Ovary (tissue), 9 donors: Measurements from ENCODE around the gene RPS25. TPM values are rescaled to one million over a fixed set of nuclear protein-coding genes. Genes with fewer than 3 reads are reported as not detected.

Source experiments
- DNase-seq, 5 donors: peaks; one replicate each; pipeline ENCODE4 v3.0.0-alpha.2; 2019 to 2020
- H3K27ac ChIP-seq, 2 donors: fragments of 200-600 bp; one replicate each; pipeline versions ENCODE4 v1.5.1 to v1.8.0; 2019 to 2022
- H3K27me3 ChIP-seq: fragments of 200-600 bp; one replicate; pipeline ENCODE4 v1.8.0; 2022
- H3K36me3 ChIP-seq: fragments of 200-600 bp; sonication (generic); one replicate; pipeline ENCODE4 v1.5.1; 2019
- H3K4me1 ChIP-seq: one replicate; pipeline ENCODE4 v1.8.1; 2013; ENCODE audit warnings: mild to moderate bottlenecking, moderate library complexity; ENCODE audit not compliant: insufficient read depth
- H3K4me3 ChIP-seq: fragments of 200-600 bp; sonication (generic); one replicate; pipeline ENCODE4 v1.5.1; 2017
- H3K9me3 ChIP-seq, 2 donors: fragments of 200-600 bp in 1 of 2; sonication (generic) in 1 of 2; one replicate each; pipeline versions ENCODE4 v1.5.1 to v1.8.1; 2013 to 2019; ENCODE audit warnings: mild to moderate bottlenecking in 1 of 2, moderate library complexity in 1 of 2
- CTCF ChIP-seq, 3 donors: fragments of 450-650 bp in 2 of 3; fragments of 200-600 bp in 1 of 3; IDR thresholded peaks; one replicate each; pipeline versions ENCODE4 v1.5.1 to v1.8.0; 2016 to 2022; ENCODE audit warnings: antibody characterized with exemption in 3 of 3, mild to moderate bottlenecking in 1 of 3
- EP300 ChIP-seq: sonication (generic); formaldehyde crosslinking; IDR thresholded peaks from one replicate; pipeline ENCODE4 v1.6.1; 2017; ENCODE audit warnings: antibody characterized with exemption
- POLR2A ChIP-seq: fragments of 450-650 bp; IDR thresholded peaks from one replicate; pipeline ENCODE4 v1.6.1; 2017; ENCODE audit warnings: antibody characterized with exemption, mild to moderate bottlenecking, moderate library complexity
- WGBS, 3 donors: extraction: QIAGEN DNeasy Blood & Tissue Kit in 1 of 3; methylation state at CpG; one replicate each; pipeline versions ENCODE4 v1.1.5 to v1.1.7; 2013 to 2017; 5-methylcytosine and 5-hydroxymethylcytosine counted together
- intact Hi-C, 4 donors: fragments of 100-400 bp; cut with DNase I; formaldehyde crosslinking; loops; one replicate each; pipeline versions ENCODE4 v1.11.0 to v1.15.1; 2022 to 2023
- polyA plus RNA-seq, 2 donors: library from polyadenylated mRNA; stranded (reverse); fragments of 200-250 nt in 1 of 2; fragments of 350-450 nt in 1 of 2; fragmentation: Illumina TruSeq in 1 of 2; extraction: RNeasy Lipid Tissue Mini Kit (QIAGEN cat#74804) in 1 of 2; gene quantifications; one replicate each; pipeline ENCODE4 v1.2.3, GENCODE V29; 2013 to 2014
- total RNA-seq, 7 donors: library from RNA; depleted of rRNA in 2 of 7; stranded (reverse); fragments of >200 nt in 2 of 7; fragmentation: NEBNext Ultra II Directional in 3 of 7; extraction: Animal tissue kit (Norgen Biotek cat#: 25700) in 3 of 7; gene quantifications; one replicate each; pipeline versions ENCODE4 v1.1.0 to v1.2.4, GENCODE V29; 2016 to 2023
- donor health status: DM: no; HTN: no; CAD: no; lungs with moderate emphysema.
- donor health status: DM: no; HTN: no; CAD: no.
- donor health status: Bipolar disorder and iron deficiency.
- donor health status: DM: yes; HTN: yes; CAD: no.
- donor health status: DM: no; HTN: no; CAD: no.
- donor health status: DM: yes; HTN: yes; CAD: no.

RPS25 gene
- total and polyA plus RNA-seq, 9 donors, result 1,999 to 7,045 (median 2,845) TPM

DNA sequence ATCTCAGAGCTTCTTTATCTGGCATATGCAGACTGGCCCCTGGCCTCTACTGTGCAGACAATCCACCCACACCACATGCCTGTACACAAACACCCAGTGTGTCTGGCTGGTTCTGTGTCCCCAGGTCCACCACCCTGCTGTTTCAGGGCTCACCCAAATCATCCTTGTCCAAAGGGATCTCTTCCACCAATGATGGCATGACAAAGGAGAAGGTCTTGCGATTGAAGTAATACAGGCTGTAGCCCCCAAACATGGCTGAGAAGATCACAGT lies 10.9 kb upstream of the RPS25 start:
- WGBS, 3 donors, result 86 to 100% (median 87%) methylated on average over 1 of the region's 1 CpG
- Histone ChIP-seq H3K36me3 (no peaks in the 10 kb centered on the region), H3K9me3 (no peaks in the 10 kb centered on the region), H3K4me1 (peaks cover 2% of the 10 kb centered on the region), H3K4me3 (no peak overlapping the region), H3K27ac (peak overlapping the region in 1 of 2 donors; percentile 68), H3K27me3 (no peaks in the 10 kb centered on the region)
- TF ChIP-seq EP300 (no peak), POLR2A (no peak), CTCF (IDR thresholded peaks at IDR 0.05) (no peak)
- intact Hi-C loops, result no loop called here
- DNase-seq, result no peak

DNA sequence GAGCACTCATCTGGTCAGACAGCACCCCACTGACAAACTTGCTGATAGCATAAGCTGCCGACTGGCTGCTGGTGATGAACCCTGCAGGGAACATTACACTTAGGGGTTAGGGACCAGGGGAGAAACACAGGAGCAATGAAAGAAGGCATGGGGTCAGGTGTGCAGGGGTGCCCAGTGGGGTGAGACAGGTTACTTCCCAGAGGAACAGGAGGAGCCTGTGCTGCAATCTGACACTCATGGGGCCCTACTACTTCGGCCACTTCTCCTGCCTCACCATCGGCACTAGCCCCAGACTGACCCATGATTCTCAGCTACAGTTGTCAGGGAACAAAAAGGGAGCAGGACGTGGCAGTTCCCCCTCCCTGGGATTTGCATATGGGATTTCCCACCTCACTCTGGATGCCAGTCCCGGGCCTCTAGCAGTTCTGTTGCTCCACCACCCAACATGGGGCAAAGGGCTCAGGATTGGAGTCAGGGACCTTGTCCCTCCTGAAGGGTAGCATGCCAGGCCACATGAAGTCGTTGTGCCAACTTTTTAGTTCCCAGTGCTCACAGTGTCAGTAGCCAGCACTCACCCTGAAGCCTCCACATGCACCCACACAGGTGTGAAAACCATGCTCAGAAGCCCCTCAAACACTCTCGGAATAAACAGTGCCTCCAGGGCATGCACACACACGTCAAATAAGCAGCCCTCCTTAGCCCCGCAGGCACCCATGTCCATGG lies 10.4 kb upstream of the RPS25 start:
- WGBS, 3 donors, result 80 to 88% (median 85%) methylated on average over 9 of the region's 9 CpGs

DNA sequence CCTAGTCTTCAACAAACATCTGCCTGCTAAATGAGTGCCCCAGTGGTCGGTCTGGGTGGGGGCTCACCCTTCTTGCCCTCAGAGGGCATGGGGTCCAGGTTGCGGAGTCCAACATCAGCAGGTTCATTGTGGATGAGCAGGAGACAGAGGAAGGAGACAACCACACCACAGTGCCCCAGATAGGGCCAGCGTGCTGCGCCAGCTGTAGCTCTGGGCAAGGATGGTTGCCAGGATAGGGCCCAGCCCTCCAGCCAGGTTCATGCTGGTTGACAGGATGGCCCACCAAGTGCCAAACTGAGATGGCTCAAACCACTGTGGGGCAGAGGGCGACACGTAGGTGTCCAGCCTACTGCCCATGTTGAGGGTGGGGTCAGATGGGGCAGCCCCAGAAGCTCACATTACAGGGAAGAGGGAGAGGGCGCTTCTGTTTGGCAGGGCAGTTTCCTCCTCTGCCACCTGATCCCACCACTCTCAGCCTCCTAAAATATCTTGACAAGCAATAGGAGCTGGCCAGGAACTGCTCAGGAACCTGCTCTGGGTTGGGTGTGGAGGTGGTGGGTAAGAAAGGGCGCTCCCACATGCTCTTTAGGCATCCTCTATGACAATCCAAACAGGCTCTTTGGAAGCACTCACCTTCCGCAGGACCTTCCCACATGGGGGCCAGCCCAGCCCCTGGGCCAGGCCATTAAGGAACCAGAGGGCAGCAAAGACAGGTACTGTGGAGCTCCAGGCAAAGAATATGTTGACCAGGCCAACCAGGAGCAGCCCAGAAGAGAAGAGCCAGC lies 9.6 kb upstream of the RPS25 start:
- intact Hi-C loops, result no loop called here
- peaks cover 2% of the 10 kb centered on the region for H3K4me1 ChIP-seq

More for the DNA sequence above, 10.4 kb upstream of the RPS25 start:
- Histone ChIP-seq H3K4me1 (peaks cover 2% of the 10 kb centered on the region), H3K27me3 (no peaks in the 10 kb centered on the region), H3K4me3 (no peak overlapping the region), H3K27ac (no peak overlapping the region), H3K36me3 (no peaks in the 10 kb centered on the region), H3K9me3 (no peaks in the 10 kb centered on the region)
- TF ChIP-seq POLR2A, result no peak
- no peak for TF ChIP-seq CTCF (IDR thresholded peaks at IDR 0.05)
- TF ChIP-seq EP300, result no peak
- intact Hi-C loops, result no loop called here
- DNase-seq, result no peak

DNA sequence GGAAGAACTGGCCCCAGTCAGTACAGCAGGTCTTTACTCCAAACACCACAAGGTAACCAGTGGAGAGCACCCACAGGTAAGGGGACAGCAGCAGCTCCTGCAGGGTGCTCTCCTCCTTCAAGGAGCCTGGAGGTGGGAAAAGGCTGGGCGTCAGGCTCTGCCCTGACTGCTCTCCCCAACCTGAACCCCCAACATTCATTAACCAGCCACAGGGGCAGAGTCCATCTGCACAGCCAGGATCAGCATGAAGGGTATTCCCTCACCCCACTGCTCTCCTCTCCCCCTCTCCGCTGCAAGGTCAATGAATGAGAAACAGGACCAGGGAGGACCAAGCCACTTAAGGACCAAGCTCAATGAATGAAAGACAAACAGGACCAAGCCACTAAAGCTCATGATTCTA lies 8.8 kb upstream of the RPS25 start:
- intact Hi-C loops, result no loop called here
- WGBS, 3 donors, result 96% methylated on average over 2 of the region's 2 CpGs
- H3K4me3 ChIP-seq, result no peak overlapping the region
- H3K27me3 ChIP-seq, result no peaks in the 10 kb centered on the region
- no peak for DNase-seq
- no peaks in the 10 kb centered on the region for H3K9me3 ChIP-seq
- TF ChIP-seq EP300 (no peak), POLR2A (no peak), CTCF (IDR thresholded peaks at IDR 0.05) (no peak)
- no peak overlapping the region for H3K27ac ChIP-seq
- H3K36me3 ChIP-seq, result no peaks in the 10 kb centered on the region
- peaks cover 2% of the 10 kb centered on the region for H3K4me1 ChIP-seq

More for the DNA sequence above, 9.6 kb upstream of the RPS25 start:
- DNase-seq, result no peak
- WGBS, 3 donors, result 89 to 95% (median 95%) methylated on average over 9 of the region's 9 CpGs
- no peaks in the 10 kb centered on the region for H3K36me3 ChIP-seq
- H3K27ac ChIP-seq, result no peak overlapping the region
- H3K4me3 ChIP-seq, result no peak overlapping the region
- no peaks in the 10 kb centered on the region for H3K27me3 ChIP-seq
- TF ChIP-seq CTCF (IDR thresholded peaks at IDR 0.05), result no peak
- TF ChIP-seq POLR2A, result no peak
- no peak for TF ChIP-seq EP300
- H3K9me3 ChIP-seq, result no peaks in the 10 kb centered on the region
